WTC11 (cell line): ENCODE results near the gene MCF2L2. TPM values are rescaled to one million over a fixed set of nuclear protein-coding genes. Genes with fewer than 3 reads are reported as not detected.

Source experiments
- ATAC-seq: fragments of 200-7000 bp; cut with Tn5 transposase; 2 replicates; pipeline ENCODE4 v1.10.0; 2021; ENCODE audit warnings: mild to moderate bottlenecking, moderate library complexity
- CTCF ChIA-PET: fragments of 300-600 bp; sonication (Branson Sonifier 250); formaldehyde crosslinking; loops from one replicate; lab custom pipeline; 2021; ENCODE audit warnings: antibody characterized with exemption; lab: Charles Lee
- POLR2A ChIA-PET: fragments of 350-600 bp; sonication (Branson Sonifier 250); formaldehyde crosslinking; loops from one replicate; lab custom pipeline; 2021; ENCODE audit warnings: antibody characterized with exemption; lab: Charles Lee
- DNase-seq: peaks from one replicate; pipeline ENCODE4 v3.0.0; 2021; ENCODE audit warnings: low spot score
- H3K27ac Mint-ChIP-seq: 2 replicates; pipeline ENCODE4 v1.8.0; 2021; ENCODE audit warnings: mixed read lengths
- H3K27me3 Mint-ChIP-seq: 2 replicates; pipeline ENCODE4 v1.8.0; 2021; ENCODE audit warnings: low read depth, mild to moderate bottlenecking, moderate library complexity, mixed read lengths
- H3K36me3 Mint-ChIP-seq: 2 replicates; pipeline ENCODE4 v1.8.0; 2021; ENCODE audit warnings: mixed read lengths
- H3K4me1 Mint-ChIP-seq: 2 replicates; pipeline ENCODE4 v1.8.0; 2022; ENCODE audit warnings: mixed read lengths
- H3K4me3 Mint-ChIP-seq: 2 replicates; pipeline ENCODE4 v1.8.0; 2021; ENCODE audit warnings: mild to moderate bottlenecking, moderate library complexity, mixed read lengths
- H3K9me3 Mint-ChIP-seq: 2 replicates; pipeline ENCODE4 v1.8.0; 2021; ENCODE audit warnings: mixed read lengths
- CBFB ChIP-seq: sonication (generic); formaldehyde crosslinking; IDR thresholded peaks from 2 replicates; pipeline ENCODE4 v1.8.1; 2022; ENCODE audit warnings: mild to moderate bottlenecking, low read depth, missing genetic modification reagents
- EMX1 ChIP-seq: fragments of 250-450 bp; sonication (Bioruptor Pico); IDR thresholded peaks from 2 replicates; pipeline ENCODE4 v1.8.0; 2021; ENCODE audit warnings: mild to moderate bottlenecking
- FOXK1 ChIP-seq: sonication (generic); formaldehyde crosslinking; IDR thresholded peaks from 2 replicates; pipeline ENCODE4 v1.8.0; 2022; ENCODE audit warnings: mild to moderate bottlenecking, moderate library complexity, missing genetic modification reagents
- FOXP1 ChIP-seq: sonication (generic); formaldehyde crosslinking; IDR thresholded peaks from 2 replicates; pipeline ENCODE4 v1.8.0; 2022; ENCODE audit warnings: missing genetic modification reagents, mild to moderate bottlenecking, moderate library complexity, borderline replicate concordance
- GABPB1 ChIP-seq: sonication (generic); formaldehyde crosslinking; IDR thresholded peaks from 2 replicates; pipeline ENCODE4 v1.8.1; 2023; ENCODE audit warnings: mild to moderate bottlenecking, missing genetic modification reagents
- JAZF1 ChIP-seq: fragments of 250-450 bp; sonication (Bioruptor Pico); IDR thresholded peaks from 2 replicates; pipeline ENCODE4 v1.9.0; 2021; ENCODE audit warnings: moderate library complexity, mild to moderate bottlenecking, inconsistent platforms
- JUN ChIP-seq: sonication (generic); formaldehyde crosslinking; IDR thresholded peaks from 2 replicates; pipeline ENCODE4 v1.8.0; 2023; ENCODE audit warnings: mild to moderate bottlenecking, missing genetic modification reagents
- MAX ChIP-seq: sonication (generic); formaldehyde crosslinking; IDR thresholded peaks from 2 replicates; pipeline ENCODE4 v1.8.0; 2022; ENCODE audit warnings: mild to moderate bottlenecking, missing genetic modification reagents
- MXD4 ChIP-seq: fragments of 250-450 bp; sonication (Bioruptor Pico); IDR thresholded peaks from 2 replicates; pipeline ENCODE4 v1.8.0; 2021; ENCODE audit warnings: mild to moderate bottlenecking, moderate library complexity, borderline replicate concordance
- NR2C2 ChIP-seq: sonication (generic); formaldehyde crosslinking; IDR thresholded peaks from 2 replicates; pipeline ENCODE4 v1.8.0; 2022; ENCODE audit warnings: mild to moderate bottlenecking, missing genetic modification reagents
- SP1 ChIP-seq: sonication (generic); formaldehyde crosslinking; conservative IDR thresholded peaks from 2 replicates; pipeline ENCODE4 v1.8.1; 2022; ENCODE audit warnings: missing genetic modification reagents
- TCF7 ChIP-seq: sonication (generic); formaldehyde crosslinking; IDR thresholded peaks from 2 replicates; pipeline ENCODE4 v1.8.0; 2022; ENCODE audit warnings: mild to moderate bottlenecking, low read depth, missing genetic modification reagents, moderate library complexity
- TP53 ChIP-seq: sonication (generic); formaldehyde crosslinking; IDR thresholded peaks from 2 replicates; pipeline ENCODE4 v1.8.1; 2023; ENCODE audit warnings: mild to moderate bottlenecking, missing genetic modification reagents
- ZBTB43 ChIP-seq: sonication (generic); formaldehyde crosslinking; IDR thresholded peaks from 2 replicates; pipeline ENCODE4 v1.8.1; 2023; ENCODE audit warnings: mild to moderate bottlenecking, missing genetic modification reagents
- ZNF138 ChIP-seq: sonication (generic); formaldehyde crosslinking; conservative IDR thresholded peaks from 2 replicates; pipeline ENCODE4 v1.8.1; 2022; ENCODE audit warnings: mild to moderate bottlenecking, moderate library complexity, missing genetic modification reagents
- ZNF219 ChIP-seq: sonication (generic); formaldehyde crosslinking; IDR thresholded peaks from 2 replicates; pipeline ENCODE4 v1.8.0; 2023; ENCODE audit warnings: missing genetic modification reagents, mild to moderate bottlenecking, borderline replicate concordance
- ZNF423 ChIP-seq: fragments of 250-450 bp; sonication (Bioruptor Pico); IDR thresholded peaks from 2 replicates; pipeline ENCODE4 v2.1.2; 2022; ENCODE audit warnings: mild to moderate bottlenecking, moderate library complexity
- ZNF671 ChIP-seq: fragments of 250-450 bp; sonication (Bioruptor Pico); IDR thresholded peaks from 2 replicates; pipeline ENCODE4 v1.8.0; 2021; ENCODE audit warnings: mild to moderate bottlenecking
- total RNA-seq: library from RNA; stranded (reverse); gene quantifications from 3 replicates; pipeline ENCODE4 v1.2.3, GENCODE V29; 2021
- TF ChIP-seq, protein P1 (sequence below): sonication (generic); formaldehyde crosslinking; IDR thresholded peaks from 2 replicates; pipeline ENCODE4 v1.8.1; 2022; ENCODE audit warnings: mild to moderate bottlenecking, moderate library complexity, missing genetic modification reagents
- TF ChIP-seq, protein P2 (sequence below): sonication (generic); formaldehyde crosslinking; IDR thresholded peaks from 2 replicates; pipeline ENCODE4 v1.8.0; 2023; ENCODE audit warnings: mild to moderate bottlenecking, missing genetic modification reagents
- TF ChIP-seq, protein P3 (sequence below): sonication (generic); formaldehyde crosslinking; IDR thresholded peaks from 2 replicates; pipeline ENCODE4 v1.8.0; 2022; ENCODE audit warnings: mild to moderate bottlenecking, missing genetic modification reagents
- TF ChIP-seq, protein P4 (sequence below): sonication (generic); formaldehyde crosslinking; IDR thresholded peaks from 2 replicates; pipeline ENCODE4 v1.8.0; 2022; ENCODE audit warnings: mild to moderate bottlenecking, missing genetic modification reagents

MCF2L2 gene
- total RNA-seq, 1 experiment from 2014 or later, result 7.5 TPM

DNA sequence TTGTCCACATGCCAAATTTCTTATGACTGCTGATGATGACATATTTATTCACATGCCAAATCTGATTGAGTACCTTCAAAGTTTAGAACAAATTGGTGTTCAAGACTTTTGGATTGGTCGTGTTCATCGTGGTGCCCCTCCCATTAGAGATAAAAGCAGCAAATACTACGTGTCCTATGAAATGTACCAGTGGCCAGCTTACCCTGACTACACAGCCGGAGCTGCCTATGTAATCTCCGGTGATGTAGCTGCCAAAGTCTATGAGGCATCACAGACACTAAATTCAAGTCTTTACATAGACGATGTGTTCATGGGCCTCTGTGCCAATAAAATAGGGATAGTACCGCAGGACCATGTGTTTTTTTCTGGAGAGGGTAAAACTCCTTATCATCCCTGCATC is 158.1 kb downstream of the MCF2L2 start:
- CTCF ChIA-PET, result no interaction called here
- no peak for DNase-seq
- H3K9me3 Mint-ChIP-seq, result no peaks in the 10 kb centered on the region
- peaks cover 5% of the 10 kb centered on the region for H3K36me3 Mint-ChIP-seq
- ATAC-seq, result no peak
- peaks cover 26% of the 10 kb centered on the region for H3K4me1 Mint-ChIP-seq
- TF ChIP-seq FOXK1 (no peak), FOXP1 (CRISPR knock-in tag) (no peak), NR2C2 (CRISPR knock-in tag) (no peak), ZNF423 (CRISPR knock-in tag) (no peak), ZNF219 (CRISPR knock-in tag) (no peak)
- TF ChIP-seq, protein P1, sequence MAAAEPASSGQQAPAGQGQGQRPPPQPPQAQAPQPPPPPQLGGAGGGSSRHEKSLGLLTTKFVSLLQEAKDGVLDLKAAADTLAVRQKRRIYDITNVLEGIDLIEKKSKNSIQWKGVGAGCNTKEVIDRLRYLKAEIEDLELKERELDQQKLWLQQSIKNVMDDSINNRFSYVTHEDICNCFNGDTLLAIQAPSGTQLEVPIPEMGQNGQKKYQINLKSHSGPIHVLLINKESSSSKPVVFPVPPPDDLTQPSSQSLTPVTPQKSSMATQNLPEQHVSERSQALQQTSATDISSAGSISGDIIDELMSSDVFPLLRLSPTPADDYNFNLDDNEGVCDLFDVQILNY (CRISPR knock-in tag), result no peak
- POLR2A ChIA-PET, result interaction anchor here (0.5 kb wide), 1 partner anchor 67 kb away, joined by 4 read pairs; no protein-coding TSS in a partner anchor
- H3K27me3 Mint-ChIP-seq, result no peaks in the 10 kb centered on the region
- H3K4me3 Mint-ChIP-seq, result no peak overlapping the region
- H3K27ac Mint-ChIP-seq, result no peak overlapping the region

GRCh38 chr3:183269345-183269744 is 159.1 kb downstream of the MCF2L2 start:
- DNase-seq, result no peak
- CTCF ChIA-PET, result interaction anchor here (0.7 kb wide), 1 partner anchor 329 kb away, joined by 3 read pairs; no protein-coding TSS in a partner anchor
- TF ChIP-seq EMX1 (no peak), ZNF138 (CRISPR knock-in tag) (no peak), JUN (no peak), FOXK1 (no peak), GABPB1 (no peak), ZBTB43 (no peak), ZNF671 (CRISPR knock-in tag) (no peak), JAZF1 (CRISPR knock-in tag) (no peak), ZNF219 (CRISPR knock-in tag) (no peak), TP53 (CRISPR knock-in tag) (no peak)
- TF ChIP-seq, protein P2, sequence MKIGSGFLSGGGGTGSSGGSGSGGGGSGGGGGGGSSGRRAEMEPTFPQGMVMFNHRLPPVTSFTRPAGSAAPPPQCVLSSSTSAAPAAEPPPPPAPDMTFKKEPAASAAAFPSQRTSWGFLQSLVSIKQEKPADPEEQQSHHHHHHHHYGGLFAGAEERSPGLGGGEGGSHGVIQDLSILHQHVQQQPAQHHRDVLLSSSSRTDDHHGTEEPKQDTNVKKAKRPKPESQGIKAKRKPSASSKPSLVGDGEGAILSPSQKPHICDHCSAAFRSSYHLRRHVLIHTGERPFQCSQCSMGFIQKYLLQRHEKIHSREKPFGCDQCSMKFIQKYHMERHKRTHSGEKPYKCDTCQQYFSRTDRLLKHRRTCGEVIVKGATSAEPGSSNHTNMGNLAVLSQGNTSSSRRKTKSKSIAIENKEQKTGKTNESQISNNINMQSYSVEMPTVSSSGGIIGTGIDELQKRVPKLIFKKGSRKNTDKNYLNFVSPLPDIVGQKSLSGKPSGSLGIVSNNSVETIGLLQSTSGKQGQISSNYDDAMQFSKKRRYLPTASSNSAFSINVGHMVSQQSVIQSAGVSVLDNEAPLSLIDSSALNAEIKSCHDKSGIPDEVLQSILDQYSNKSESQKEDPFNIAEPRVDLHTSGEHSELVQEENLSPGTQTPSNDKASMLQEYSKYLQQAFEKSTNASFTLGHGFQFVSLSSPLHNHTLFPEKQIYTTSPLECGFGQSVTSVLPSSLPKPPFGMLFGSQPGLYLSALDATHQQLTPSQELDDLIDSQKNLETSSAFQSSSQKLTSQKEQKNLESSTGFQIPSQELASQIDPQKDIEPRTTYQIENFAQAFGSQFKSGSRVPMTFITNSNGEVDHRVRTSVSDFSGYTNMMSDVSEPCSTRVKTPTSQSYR (CRISPR knock-in tag), result no peak
- TF ChIP-seq, all 79 proteins: peak for 0
- peaks cover 5% of the 10 kb centered on the region for H3K36me3 Mint-ChIP-seq
- no peaks in the 10 kb centered on the region for H3K9me3 Mint-ChIP-seq
- POLR2A ChIA-PET, result no interaction called here
- ATAC-seq, result no peak
- no peak overlapping the region for H3K4me3 Mint-ChIP-seq
- no peaks in the 10 kb centered on the region for H3K27me3 Mint-ChIP-seq
- peaks cover 26% of the 10 kb centered on the region for H3K4me1 Mint-ChIP-seq
- H3K27ac Mint-ChIP-seq, result no peak overlapping the region

- H3K36me3 Mint-ChIP-seq, result peaks cover 5% of the 10 kb centered on the region
- ChIA-PET CTCF (interaction anchor here (0.7 kb wide), 1 partner anchor 328 kb away, joined by 3 read pairs; no protein-coding TSS in a partner anchor), POLR2A (no interaction called here)
- H3K9me3 Mint-ChIP-seq, result no peaks in the 10 kb centered on the region
- peak overlapping the region; percentile 17; the same call in 1 of the 2 replicates for H3K27ac Mint-ChIP-seq
- H3K4me1 Mint-ChIP-seq, result peaks cover 26% of the 10 kb centered on the region
- ATAC-seq (no peak), DNase-seq (no peak)
- peak overlapping the region; percentile 7; the same call in 1 of the 2 replicates for H3K4me3 Mint-ChIP-seq
- H3K27me3 Mint-ChIP-seq, result no peaks in the 10 kb centered on the region
- TF ChIP-seq ZNF423 (CRISPR knock-in tag), result no peak
- TF ChIP-seq, protein P3, sequence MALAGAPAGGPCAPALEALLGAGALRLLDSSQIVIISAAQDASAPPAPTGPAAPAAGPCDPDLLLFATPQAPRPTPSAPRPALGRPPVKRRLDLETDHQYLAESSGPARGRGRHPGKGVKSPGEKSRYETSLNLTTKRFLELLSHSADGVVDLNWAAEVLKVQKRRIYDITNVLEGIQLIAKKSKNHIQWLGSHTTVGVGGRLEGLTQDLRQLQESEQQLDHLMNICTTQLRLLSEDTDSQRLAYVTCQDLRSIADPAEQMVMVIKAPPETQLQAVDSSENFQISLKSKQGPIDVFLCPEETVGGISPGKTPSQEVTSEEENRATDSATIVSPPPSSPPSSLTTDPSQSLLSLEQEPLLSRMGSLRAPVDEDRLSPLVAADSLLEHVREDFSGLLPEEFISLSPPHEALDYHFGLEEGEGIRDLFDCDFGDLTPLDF, result no peak
- no peak for TF ChIP-seq MXD4
- TF ChIP-seq FOXK1, result no peak
- TF ChIP-seq, protein P4, sequence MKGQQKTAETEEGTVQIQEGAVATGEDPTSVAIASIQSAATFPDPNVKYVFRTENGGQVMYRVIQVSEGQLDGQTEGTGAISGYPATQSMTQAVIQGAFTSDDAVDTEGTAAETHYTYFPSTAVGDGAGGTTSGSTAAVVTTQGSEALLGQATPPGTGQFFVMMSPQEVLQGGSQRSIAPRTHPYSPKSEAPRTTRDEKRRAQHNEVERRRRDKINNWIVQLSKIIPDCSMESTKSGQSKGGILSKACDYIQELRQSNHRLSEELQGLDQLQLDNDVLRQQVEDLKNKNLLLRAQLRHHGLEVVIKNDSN, result no peak
- TF ChIP-seq SP1 (CRISPR knock-in tag), result no peak
- TF ChIP-seq FOXP1 (CRISPR knock-in tag), result no peak
- no peak for TF ChIP-seq ZNF138 (CRISPR knock-in tag)
- TF ChIP-seq JUN, result no peak
- TF ChIP-seq CBFB (CRISPR knock-in tag), result no peak
- TF ChIP-seq TCF7, result no peak
- TF ChIP-seq, protein P2 (CRISPR knock-in tag), result no peak
- no peak for TF ChIP-seq GABPB1
- TF ChIP-seq MAX (CRISPR knock-in tag), result no peak
Measured at GRCh38 chr3:183268366-183268765, 160.1 kb downstream of the MCF2L2 start.
